Pons (tissue), 1 donor: Measurements from ENCODE around the gene GABRP.
"Not testable (repeated sequence)": the region's sequence is repeated elsewhere in the genome, so short reads cannot be mapped to it uniquely, and the experiment has no call there.

ENCODE experiments used
- DNase-seq: peaks from one replicate; pipeline ENCODE4 v3.0.0-alpha.2; 2016; ENCODE audit warnings: low spot score

GABRP gene, protein sequence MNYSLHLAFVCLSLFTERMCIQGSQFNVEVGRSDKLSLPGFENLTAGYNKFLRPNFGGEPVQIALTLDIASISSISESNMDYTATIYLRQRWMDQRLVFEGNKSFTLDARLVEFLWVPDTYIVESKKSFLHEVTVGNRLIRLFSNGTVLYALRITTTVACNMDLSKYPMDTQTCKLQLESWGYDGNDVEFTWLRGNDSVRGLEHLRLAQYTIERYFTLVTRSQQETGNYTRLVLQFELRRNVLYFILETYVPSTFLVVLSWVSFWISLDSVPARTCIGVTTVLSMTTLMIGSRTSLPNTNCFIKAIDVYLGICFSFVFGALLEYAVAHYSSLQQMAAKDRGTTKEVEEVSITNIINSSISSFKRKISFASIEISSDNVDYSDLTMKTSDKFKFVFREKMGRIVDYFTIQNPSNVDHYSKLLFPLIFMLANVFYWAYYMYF

GRCh38 chr5:170783498-170784247 lies at the start of gene GABRP:
GABRP (plus strand) TSS chr5:170783725; CDS start chr5:170788616, 4,891 bp downstream.
- DNase-seq, result no peak

- DNase-seq, result no peak
Observed at GRCh38 chr5:170736966-170737365, 46.6 kb upstream of the GABRP start.

DNA sequence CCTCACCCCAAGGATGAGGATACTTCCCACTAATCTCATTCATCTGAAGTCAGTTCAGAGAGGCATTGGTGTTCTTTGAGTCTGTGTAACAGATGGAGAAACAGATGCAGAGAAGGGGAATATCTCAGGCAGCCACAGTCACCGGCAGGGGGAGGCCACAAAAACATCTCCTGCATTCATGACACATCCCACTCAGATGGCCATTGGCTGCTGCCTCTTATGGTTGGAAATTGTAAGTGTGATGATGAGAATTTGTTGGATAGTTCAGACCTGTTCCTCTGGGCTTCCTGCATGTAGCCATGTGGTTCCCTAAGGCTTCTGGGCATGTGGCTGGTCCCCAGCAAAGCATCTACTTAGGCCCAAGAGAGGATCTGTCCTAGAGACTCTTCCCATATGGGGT lies 45.9 kb upstream of the GABRP start:
- no peak for DNase-seq

DNA sequence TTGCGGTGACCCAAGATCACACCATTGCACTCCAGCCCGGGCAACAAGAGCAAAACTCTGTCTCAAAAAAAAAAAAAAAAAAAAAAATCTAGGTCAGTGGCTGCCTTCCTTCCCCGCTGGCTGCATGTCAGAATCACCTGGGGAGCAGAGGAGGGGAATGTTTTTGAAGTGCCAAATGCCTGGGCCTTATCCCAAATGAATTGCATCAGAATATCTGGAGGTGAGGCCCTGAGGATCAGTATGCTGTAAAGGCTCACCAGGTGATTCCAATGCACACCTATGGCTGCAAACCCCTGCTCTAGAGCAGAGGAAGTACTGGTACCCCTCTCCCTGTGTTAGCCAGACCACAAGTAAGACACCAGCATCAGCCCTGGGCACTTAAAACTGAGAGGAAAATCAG lies 44.7 kb upstream of the GABRP start:
- DNase-seq, result no peak

DNA sequence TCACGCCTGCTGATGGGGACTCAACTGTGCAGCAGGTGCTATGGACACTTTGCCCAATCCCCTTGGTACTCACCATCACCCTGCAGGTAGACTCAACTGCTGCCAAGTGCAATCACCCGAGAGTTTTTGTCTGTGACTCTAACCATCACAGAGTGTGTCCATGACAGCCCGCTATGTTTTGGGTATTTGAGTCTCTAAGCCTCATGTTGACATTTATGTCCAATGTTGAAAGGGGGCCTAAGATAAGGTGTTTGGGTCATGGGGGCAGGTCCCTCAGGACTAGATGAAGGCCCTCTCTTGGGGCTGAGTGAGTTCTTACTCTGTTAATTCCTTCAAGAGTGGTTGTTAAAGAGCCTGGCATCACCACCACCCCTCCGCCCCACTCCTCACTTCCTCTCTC lies 44.1 kb upstream of the GABRP start:
- DNase-seq, result no peak

DNA sequence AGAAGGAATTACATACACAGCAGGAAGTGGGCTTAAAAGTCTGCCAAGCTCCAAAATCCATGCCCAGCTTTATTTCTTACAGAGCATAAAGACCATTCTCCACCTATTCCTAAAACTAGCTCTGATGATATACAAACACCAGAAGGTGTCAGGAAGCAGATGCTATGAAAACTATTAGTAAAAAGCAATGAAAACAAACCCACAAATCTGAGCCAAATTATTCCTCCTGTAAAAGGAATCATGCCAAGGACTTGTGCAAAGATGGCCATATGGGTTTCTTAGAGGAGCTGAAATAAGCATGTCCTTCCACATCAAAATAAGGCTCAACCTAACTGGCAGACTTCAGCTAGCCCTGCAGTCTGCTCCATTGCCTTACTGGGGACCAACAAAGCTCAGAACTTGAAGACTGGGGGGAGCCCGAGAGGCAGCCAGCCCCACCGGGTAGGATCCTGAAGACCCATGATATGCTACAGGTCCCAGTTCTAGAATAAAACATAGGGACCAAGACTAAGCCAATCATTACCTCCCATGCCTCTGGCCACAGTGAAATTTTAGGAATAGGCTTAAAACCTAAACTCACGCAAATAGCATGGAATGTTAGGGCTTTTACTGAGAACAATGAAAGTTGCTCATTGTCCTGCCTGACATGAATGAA lies 42.8 kb upstream of the GABRP start:
- peak; percentile 14 for DNase-seq

DNA sequence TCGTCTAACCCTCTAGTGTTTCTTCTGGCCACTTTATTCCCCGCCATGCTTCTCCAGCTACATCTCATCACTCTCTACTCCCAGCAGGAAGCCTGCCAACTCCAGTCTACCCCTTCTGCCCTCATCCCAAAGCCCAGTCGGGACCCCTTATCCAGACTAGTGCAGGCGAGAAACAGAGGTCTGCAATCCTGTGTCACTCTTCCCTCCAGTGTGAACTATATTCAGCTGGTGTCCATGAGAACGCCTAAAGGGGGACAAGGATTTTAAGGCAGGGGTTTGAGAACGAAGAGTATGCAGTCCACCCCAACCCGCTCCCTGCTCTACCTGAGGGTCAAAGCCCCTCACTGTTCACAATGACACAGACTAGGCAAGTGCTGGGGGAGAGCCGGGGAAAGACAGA lies 41.7 kb upstream of the GABRP start:
- DNase-seq, result no peak

- DNase-seq, result no peak
Observed at GRCh38 chr5:170743876-170744212, 39.7 kb upstream of the GABRP start.

DNA sequence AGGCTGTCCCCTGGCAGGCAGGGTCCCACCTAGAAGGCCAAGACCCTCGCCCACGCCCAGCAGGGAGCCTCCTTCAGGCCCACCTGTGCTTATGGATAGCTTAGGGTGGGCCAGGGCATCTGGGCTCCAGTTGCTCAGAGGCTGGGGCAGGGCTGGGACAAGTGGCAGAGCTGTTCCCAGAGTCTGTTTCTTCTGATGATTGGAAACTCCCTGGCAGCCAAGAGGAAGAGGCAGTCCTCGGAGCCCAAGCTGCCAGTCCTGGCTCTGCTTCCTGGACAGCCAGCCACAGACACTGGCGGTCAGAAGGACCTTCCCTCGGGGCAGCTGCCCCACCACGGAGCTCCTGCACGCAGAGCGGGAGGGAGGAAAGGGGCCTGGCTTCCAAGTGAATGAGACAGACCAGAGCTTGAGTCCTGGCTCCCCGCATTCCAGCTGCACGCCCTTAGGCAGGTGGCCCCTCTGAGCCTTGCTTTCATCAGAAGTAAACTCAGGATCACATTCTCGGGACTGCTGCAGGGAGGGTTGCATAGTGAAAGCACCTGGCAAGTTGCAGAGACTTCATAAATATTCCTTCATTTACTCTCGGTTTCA lies 37.9 kb upstream of the GABRP start:
- no peak for DNase-seq

DNA sequence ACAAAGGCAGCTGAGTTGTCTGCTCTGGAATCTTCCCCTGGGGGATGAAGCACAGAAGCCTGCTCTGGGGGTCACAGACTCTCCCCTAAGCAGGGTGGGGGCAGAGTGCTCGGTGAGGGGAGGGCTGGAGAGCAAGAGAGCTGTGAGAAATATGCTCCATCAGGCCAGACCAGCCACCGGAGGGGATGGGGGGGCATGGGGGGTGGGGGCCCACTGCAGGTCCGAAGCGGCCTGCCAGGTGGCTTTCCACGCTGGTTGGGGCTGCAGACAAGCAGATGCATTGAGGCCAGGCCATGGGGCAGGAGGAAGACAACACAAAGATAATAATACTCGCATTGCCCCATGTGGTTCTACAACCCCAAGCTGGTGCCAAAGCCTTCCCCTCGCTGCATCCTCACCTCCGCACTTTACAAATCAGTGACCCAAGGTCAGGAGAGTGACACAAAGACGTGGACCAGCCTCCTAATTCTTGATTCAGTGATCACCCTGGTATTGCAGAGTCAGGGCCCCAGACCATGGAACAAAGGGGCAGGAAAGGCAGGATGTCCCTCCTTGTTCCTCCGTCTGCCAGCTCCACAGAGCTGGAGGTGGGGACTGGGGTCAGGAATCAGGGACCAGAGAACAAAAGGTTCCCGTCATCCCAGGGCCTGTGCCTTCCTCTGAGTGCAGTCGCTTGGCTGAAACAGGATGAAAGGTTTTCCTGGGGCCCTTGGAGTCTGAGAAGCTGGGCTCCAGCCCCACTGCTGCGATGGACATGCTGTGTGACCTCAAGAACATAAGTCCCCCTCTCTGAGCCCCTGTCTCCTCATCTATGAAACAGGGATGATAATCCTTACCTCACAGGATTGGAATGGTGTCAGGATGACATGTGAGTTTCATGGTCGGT lies 37.2 kb upstream of the GABRP start:
- DNase-seq, result no peak

DNA sequence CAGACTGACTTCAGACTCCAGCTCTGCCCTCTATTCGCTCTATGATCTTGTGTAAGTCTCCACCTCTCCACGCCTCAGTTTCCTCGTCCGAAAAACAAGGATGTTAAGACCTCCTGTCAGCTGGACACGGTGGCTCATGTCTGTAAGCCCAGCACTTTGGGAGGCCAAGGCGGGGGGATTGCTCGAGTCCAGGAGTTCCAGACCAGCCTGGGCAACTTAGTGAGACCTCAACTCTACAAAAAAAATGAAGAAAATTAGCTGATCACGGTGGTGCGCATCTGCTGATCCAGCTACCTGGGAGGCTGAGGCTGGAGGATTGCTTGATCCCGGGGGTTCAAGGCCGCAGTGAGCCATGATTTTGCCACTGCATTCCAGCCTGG lies 36.6 kb upstream of the GABRP start:
- no peak for DNase-seq

- DNase-seq, result no peak
Observed at GRCh38 chr5:170747357-170747756, 36.2 kb upstream of the GABRP start.

DNA sequence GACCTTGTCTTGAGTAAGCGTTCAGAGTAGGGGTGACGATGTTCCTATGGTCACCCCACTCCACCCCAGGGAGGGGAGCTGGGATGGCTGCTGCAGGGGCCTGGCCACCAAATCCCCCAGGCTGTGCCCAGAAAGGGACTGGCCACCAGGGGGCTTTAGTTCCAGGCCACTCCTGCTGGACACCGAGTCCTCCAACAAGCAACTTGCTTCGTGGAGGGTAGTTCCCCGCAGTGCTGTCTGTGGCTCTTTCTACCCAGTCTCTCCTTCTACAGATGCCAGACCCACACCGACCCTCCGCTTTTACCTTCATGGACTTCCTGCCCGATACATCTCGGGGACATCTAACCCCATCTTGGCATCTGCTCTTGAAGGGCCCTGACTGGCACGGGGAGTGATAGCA lies 35.7 kb upstream of the GABRP start:
- no peak for DNase-seq

DNA sequence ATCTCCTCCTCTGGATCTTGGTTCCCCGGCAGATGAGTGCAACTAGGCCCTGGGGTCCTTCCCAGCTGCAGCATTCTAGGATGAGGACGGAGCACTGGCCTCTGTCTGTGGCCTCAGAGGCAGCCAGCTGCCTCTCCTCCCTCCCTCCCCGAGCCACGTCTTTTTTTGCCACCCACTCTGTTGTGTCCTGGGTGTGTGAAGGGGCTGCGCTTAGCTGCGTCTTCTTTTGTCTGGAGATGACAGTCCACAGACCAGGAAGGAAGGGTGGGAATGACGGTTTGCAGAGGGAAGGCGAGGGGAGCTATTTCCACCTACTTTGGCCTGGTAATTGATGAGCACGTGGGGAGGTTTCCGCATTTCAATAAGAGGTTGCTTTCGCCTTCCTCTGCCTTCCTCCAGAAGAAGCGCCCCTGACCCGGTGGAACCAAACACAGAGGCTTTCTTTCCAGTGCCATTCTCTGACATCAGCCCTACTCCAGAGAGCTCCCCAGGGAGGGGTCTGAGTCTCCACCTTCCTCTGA lies 34.5 kb upstream of the GABRP start:
- DNase-seq, result no peak

- no peak for DNase-seq
Observed at GRCh38 chr5:170749911-170750431, 33.6 kb upstream of the GABRP start.

DNA sequence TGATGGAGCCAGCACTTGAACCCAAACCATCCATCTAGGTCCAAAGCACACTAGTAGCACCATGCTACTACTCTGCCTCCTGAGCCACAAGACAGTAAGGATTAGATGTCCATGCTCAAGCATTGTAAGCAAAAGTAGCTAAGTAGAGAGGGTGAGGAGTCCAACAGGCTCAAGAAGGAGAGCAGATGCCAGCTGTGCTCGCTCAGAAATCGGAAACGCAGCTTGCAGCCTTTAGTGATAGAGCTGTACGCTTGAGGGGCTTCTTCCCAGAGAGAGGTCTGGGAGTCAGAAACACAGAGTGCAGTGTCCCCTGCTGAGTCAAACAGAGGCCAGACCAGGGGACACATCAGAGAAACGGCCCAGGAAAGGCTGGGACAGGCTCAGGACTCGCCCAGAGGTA lies 32.7 kb upstream of the GABRP start:
- DNase-seq, result no peak

- no peak for DNase-seq
Observed at GRCh38 chr5:170751631-170752030, 31.9 kb upstream of the GABRP start.

- no peak for DNase-seq
Observed at GRCh38 chr5:170752257-170753215, 31.0 kb upstream of the GABRP start.

GRCh38 chr5:170753311-170753710 lies 30.2 kb upstream of the GABRP start:
- DNase-seq, result no peak

GRCh38 chr5:170754508-170754907 lies 29.0 kb upstream of the GABRP start:
- DNase-seq, result not testable (repeated sequence)
